IPS-11a (cell line): Measurements from ENCODE around the gene EVL.

ENCODE experiments used
- H3K4me3 ChIP-seq: one replicate; pipeline ENCODE4 v1.5.1; 2013; ENCODE audit warnings: low read depth, low read length, control low read depth

The EVL gene

DNA sequence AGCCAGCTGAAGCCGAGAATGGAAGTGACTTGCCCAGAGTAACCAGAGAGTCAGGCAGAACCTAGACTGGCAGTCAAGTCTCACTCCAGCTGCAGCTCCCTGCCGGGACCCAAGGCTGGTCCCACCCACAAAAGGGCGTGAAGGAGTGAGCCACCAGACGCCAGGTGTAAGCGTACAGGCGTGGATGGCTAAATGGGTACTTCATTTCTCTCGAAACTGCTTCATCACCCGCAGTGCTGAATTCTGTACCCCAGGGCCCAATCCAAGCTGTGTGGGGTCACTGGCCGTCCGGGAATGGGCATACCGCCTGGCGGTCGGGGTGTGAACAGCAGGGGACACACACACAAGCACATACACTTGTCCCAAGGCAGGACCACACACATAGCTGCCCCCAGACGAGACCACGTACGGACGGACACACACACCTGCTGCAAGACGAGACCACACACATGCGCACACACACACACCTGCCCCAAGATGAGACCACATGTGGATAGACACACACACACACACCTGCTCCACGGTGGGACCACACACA, 59.4 kb downstream of the EVL start:
- no peak overlapping the region for H3K4me3 ChIP-seq

DNA sequence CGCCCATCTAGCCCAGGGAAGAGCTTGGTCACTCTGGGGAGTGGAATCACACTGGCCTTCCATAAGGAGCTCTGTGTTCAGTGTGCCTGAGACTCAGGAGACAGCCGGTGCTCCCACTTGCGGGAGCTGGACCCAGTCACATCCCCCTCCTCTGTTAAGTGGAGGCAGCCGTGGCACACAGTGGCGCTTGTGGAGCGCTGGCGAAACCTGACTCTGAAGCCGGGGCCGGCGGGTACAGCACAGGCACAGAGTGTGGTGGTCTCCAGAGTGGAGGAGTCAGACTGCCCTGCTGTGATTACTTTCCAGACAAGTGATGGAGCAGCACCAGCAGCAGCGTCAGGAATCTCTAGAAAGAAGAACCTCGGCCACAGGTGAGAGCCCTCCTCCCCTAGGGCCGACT, 61.2 kb downstream of the EVL start:
- no peak overlapping the region for H3K4me3 ChIP-seq

DNA sequence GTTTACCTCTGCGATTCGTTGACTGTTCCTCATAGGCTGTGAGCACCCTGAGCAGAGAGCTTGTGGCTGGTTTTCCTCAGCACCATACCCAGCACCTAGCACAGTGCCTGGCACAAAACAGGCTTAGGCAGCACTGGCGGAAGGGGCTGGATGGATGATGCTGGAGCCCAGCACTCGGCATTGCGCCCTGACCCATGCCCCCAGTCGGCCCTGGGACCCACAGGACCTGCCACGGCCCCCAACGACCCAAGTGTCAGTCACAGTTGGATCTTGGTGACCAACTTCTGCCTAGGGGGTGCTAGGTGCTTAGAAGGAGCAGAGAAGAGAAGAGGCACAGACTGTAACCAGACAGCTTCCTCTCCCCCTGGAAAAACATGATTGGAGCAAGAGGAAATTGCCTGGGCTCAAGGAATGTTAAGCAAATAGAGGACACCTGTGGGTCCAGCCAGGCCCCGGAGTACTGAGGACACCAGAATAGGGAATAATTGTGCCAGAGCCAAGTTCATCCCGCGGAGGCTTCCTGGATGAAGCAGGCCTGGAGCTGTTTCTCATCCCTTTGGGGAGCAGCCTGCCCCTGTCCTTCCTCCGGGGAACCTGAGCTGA, 62.7 kb downstream of the EVL start:
- no peak overlapping the region for H3K4me3 ChIP-seq

DNA sequence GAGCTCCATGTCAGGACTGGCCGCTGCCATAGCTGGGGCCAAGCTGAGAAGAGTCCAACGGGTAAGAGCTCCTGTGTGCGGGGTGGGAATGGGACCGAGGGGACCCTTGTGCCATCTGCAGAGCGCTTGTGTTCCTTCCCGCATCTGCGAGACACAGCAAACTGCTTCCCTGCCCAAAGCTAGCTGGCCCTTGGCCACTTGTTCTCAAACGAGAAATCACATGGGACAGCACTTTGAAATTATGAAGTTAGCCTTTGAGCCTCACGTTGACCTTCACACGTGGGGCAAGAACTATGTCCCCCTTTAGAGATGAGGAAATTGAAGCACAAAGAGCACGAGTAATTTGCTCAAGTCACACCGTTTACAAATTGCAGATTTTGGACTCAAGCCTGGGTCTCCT, 63.5 kb downstream of the EVL start:
- no peak overlapping the region for H3K4me3 ChIP-seq

DNA sequence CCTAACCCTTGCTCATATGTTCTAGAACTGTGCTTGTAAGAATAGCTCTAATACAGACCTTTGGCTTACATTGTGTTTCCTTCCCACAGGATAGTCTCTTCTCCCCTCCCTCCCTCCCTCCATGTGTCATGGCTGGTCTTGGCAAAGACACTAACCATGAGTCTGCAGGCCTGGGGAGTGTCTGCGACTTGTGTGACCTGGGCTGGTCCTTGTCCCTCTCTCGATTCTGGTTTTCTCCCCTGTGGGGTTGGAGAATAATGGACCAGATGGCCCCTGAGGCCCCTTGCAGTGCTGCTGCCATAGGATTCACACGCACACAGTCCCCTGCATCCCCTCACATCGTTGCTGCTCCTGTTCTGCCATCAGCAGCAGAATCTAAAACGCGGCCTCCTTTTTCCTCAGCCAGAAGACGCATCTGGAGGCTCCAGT, 64.0 kb downstream of the EVL start:
- H3K4me3 ChIP-seq: no peak overlapping the region

DNA sequence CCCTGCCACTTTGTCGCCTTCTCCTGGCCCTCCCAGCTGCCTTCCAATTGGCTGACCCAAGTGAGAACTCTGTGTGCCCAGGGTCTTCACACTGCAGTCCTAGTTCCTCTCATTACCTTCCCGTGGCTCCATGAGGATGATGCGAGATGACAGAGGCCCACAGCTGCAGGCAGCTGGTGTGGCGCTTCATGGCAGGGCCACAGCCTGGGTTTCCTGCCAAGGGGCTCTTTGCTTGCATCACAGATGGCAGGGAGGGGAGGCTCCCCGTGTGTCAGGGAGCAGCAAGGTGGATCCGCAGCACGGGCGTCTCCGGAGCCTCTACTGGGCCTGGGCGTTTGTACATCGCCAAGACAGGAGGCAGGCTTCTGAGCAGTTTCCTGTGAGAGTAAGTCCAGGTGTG, 65.3 kb downstream of the EVL start:
- no peak overlapping the region for H3K4me3 ChIP-seq

DNA sequence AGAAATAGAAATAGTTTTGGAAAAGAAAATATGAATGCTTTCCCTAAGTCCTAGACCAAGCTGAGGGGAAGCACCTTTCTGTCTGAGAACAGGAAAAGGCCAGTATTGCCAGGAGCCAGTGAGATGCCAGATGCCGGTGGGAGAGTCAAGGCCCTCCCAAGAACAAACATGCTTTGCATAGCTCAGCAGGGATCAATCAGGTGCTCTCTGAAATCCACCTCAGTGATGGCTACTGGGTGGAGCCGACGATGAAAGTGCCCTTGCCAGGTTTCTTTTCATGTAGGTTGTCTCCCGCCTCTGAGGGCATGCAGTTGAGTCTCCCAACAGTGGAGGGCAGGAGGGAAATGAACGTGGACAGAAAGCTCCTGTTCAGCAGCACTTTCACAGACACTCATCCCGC, 66.0 kb downstream of the EVL start:
- H3K4me3 ChIP-seq: no peak overlapping the region

DNA sequence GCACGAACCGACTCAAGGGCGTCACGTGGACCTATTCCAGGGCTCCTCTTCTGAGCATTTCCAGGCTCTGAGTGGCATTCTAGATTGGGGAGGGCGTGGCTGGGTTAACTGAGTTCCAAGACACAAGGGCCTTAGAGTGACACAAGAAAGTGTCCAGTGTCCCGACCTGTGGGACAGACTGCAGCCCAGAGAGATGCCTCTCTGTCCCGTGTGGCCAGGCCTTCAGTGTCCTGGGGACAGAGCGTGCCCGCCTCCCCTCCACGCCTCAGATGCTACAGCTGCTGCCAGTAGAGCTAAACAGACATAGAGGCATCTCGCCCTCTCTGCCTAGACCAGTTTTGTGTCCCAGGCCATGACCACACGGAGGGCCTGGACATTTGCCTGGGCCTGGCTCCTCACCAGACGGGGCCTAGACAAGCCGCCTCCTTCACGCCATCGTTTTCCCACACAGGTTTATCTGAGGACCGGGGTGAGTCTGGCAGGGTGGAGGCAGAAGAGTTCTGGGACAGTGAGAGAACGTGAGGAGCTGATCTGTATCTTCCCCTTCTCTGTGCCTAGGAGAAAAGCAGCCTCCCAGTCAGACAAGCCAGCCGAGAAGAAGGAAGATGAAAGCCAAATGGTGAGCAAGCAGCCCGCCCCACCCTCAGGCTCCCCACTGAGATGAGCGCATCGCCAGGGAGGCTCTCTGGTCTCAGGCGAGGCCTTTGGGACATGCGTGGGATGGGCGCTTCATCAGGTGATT, 67.1 kb downstream of the EVL start:
- no peak overlapping the region for H3K4me3 ChIP-seq

DNA sequence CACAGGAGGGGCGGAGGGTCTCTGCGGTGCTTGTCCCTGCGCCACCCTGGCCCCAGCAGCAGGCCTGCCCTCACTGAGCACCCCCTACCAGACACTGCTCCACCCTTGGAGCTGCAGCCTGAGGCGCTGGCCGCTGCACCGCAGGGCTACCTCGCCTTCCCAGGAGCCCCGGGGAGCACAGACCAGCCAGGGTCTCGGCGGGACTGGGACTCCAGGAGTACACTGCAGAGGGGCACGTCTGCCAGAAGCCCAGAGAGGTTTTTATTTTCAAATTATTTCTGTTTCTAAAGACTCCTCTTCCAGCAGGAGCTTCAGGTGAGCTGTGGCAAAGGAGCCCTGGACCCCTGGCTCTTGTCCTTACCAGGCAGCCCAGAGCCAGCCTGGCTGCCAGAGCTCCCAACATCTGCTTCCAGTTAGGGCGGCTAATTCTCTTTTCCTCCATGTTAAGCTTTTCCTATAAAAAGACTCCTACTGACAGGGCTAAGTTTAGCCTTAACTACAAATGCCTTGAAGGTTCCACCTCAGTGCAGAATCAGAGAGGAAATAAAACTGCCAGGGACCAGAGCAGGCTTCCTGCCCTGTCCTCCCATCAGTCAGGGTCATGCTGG, 67.8 kb downstream of the EVL start:
- no peak overlapping the region for H3K4me3 ChIP-seq

DNA sequence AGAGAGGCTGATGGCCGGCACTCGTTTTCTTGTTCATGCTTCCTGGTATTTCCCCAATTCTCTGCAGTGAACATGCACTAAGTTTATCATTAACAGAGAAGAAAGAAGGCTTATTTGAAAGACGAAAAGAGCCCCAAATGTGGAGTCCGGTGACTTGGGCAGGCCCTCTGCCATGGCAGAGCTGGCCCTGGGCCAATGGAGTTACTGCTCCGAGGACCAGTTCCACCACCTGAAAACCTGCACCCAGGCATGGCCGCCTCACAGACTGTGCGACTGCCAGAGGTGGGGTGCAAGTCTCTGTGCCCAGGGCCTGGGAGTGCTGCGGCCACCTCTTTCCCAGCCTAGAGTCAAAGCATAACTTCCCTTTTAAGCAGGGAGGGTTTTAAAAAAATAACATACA, 69.4 kb downstream of the EVL start:
- no peak overlapping the region for H3K4me3 ChIP-seq

DNA sequence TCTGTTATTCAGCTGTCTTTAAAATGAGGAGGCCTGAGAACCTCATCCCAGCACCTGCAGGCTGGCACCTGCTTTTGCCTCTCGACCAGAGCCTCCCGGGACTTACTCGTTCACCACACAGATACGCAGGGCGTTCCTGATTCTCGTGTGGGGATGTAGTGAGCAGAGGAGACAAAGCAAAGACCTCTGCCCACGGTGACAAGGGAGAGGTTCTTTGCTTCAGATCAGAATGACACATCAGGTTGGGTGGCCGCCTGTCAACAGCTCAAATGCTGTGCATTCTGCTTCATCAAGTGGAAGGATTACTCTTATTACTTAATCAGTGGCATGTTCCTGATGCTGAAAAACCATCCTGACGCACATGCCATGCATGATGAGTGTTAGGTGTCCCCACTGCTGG, 69.9 kb downstream of the EVL start:
- H3K4me3 ChIP-seq: no peak overlapping the region

DNA sequence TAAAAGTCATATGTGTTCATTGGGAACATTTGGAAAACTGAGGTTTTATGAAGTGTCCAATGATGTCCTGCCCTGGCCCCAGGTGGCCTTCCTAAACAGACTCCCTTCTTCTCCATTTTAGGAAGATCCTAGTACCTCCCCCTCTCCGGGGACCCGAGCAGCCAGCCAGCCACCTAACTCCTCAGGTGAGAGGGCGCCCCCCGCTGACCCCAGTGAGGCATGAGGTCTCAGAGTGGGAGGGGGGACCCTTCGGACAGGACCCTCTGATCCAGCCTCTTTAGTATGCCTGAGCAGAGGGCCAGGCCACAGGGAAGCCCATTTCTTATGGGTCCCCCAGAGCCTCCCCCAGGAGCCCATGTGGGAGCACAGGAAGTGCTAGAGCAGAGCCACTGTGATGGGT, 70.6 kb downstream of the EVL start:
- no peak overlapping the region for H3K4me3 ChIP-seq

DNA sequence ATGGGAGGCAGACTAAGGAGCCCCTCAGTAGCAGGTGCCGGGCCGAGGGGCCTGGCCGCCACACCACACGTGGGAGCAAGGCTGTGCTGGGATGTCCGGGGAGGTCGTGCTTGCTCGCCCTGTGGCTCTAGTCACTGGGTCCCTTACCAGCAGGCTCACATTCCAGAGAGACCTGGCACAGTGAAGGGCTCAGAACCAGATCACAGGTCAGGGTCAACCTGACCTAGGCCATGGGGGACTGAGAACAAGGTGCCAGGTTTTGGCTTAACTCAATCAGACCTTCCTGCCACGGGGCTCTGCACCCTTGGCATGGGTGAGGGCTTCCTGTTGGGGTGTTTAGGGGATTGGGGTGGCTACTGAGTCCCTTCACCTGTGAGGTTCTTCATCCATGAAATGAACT, 72.0 kb downstream of the EVL start:
- no peak overlapping the region for H3K4me3 ChIP-seq

DNA sequence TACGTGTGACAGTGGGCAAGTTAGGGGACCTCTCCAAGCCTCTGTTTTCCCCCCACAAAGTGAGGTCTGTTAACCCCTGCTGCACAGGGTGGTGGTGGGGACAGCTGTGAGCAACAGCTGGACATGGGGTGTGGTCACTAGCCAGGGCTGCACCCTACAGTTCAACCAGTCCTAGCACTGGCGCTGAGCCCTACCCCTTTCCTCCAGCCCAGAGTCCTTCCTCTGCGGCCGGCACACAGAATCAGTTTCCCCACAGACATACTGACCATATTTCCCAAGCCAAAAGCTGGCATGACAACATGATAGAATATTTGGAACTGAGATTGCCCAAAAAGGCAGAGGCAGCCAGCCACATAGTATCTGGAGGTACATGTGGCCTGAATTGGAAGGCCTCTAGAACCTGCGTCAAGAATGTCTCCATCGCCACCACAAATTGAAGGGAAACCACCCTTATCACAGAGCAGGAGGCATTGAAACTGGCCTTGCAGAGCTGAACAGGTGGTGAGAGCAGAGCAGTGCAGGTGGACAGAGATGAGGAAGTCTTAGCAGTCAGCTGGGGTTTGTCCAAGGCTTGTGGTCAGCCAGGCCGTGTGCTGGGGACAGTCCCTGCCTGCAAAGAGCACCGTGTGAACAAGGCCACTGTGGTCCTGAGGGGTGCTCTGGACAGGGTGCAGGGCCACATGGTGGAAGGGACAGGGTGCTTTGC, 73.0 kb downstream of the EVL start:
- H3K4me3 ChIP-seq: no peak overlapping the region

DNA sequence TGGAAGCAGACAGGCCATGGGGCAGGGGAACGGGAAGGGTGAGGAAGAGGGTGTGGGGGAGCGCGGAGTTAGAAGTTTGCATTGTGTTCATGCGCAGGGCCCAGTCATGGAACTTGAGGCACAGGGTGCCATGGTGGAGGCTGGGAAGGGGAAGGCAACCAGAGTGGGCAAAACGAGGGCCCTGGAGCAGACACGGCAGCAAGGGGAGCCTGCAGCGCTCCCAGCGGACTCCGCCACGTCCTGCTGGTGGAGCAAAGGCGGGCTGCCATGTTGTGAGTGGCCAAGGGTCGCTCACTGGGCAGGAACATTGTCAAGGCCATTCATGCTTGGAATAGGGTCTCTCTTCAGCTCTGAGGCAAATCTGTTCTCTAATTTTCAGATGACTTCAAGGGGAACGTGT, 73.7 kb downstream of the EVL start:
- no peak overlapping the region for H3K4me3 ChIP-seq

DNA sequence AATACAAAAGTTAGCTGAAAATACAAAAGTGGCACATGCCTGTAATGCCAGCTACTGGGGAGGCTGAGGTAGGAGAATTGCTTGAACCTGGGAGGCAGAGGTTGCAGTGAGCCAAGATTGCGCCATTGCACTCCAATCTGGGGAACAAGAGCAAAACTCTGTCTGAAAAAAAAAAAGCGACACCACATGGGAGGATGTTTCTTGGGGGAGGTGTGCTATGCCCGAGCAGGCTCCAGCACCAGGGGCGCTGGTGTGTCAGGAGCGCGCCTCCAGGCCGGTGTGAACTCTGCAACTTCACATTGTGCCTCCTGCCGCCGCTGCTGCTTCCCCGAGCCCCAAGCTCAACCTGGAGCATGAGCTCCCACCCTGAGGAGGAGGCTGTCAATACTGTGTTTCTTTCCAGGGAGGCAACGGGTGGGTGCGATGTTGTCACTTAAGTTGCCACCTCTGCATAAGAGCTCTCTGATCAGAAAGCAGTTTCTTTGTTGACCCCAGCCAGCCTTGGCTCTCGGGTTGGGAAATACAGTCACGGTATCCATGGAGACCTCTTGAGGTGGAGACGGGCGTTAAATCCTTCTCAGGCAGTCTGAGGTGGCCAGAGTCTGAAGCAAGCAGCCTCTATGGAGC, 75.3 kb downstream of the EVL start:
- H3K4me3 ChIP-seq: no peak overlapping the region

DNA sequence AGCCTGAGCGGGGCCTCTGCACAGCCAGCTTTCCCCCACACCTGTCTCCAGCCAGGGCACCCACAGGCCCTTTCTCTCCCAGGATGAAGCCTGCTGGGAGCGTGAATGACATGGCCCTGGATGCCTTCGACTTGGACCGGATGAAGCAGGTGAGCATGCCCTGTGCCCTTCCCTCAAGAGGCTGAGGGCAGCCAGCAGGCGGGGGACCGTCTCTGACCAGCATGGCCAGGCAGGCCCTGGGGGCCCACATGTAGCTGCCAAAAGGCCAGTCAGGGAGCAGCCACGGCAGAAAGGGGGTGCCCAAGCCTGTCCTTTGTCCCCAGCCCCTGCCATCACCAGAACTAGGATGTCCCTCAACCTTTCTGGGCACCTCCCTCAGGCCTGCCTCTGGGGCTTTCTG, 75.9 kb downstream of the EVL start:
- H3K4me3 ChIP-seq: no peak overlapping the region

DNA sequence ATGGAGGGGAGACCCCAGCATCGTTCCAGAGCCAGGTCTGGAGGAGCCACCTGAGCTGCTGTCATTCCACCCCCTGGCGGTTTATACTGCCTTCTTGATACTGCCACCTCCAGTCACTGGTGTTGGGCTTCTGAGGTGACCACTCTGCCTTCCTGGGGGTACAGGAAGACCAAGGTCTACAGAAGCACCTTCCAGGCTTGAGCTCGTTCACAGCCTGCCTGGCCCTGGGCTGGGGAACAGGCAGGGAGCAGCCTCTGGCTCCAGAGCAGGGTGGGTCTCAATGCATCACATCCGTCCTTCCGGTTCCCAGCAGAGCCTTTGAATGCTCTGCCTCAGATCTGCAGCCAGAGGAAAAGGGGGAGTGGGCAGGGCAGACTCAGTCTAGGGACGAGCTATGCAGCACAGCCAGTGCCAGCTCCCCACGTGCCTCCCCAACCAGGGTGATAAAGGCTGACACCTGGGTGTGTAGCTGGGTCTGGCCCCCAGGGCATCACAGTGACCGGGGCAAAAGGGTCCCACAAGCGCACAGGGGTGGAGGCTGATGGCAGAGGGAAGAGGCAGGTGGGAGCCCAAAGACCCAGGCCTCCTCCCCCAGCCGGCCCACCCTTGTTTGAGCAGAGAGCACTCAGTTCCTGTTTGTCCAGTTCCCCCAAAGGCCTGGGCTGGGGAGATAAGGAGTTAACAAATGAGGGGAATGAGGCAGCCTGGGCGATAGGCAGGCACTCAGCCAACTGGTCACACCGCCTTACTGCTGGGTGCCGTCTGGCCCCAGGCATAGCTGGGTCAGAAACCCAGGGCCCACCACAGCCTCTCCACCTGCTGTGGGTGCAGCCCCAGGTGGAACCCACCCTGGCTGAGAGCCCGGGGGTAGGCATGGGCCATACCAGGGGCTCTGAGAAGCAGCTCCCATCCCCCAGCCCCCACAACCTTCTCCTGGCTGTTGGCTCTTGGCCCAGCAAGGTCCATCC, 77.1 kb downstream of the EVL start:
- H3K4me3 ChIP-seq: no peak overlapping the region

DNA sequence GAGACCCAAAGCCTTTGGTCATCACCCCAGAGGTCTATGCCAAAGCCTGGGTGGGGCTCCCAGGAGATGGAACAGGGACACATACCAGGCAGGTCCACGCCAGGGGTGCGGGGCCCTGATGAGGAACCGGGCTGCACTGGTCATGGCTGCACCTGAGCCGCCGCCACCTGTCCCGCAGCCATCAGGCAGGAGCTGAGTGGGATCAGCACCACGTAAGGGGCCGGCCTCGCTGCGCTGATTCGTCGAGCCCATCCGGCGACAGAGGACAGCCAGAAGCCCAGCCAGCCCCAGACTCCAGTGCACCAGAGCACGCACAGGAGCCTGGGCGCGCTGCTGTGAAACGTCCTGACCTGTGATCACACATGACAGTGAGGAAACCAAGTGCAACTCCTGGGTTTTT, 78.3 kb downstream of the EVL start:
- no peak overlapping the region for H3K4me3 ChIP-seq

DNA sequence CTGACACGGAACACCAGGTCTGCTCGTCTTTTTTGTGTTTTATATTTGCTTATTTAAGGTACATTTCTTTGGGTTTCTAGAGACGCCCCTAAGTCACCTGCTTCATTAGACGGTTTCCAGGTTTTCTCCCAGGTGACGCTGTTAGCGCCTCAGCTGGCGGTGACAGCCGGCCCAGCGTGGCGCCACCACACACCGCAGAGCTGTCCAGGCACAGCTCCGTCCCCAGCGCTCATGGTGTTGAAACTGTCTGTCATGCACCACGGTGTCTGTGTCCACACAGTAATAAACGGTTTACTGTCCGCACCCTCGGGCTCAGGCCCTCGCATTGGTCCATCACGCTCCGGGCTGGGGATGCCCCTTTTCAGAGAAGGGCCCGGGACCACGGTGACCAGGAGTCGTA, 78.7 kb downstream of the EVL start:
- H3K4me3 ChIP-seq: no peak overlapping the region
